GM12864 (cell line): Measurements from ENCODE around the gene OR6B3.

Experiments used
- DNase-seq: peaks from one replicate; pipeline ENCODE4 v3.0.0-alpha.2; 2011; ENCODE audit warnings: low read depth
- H3K4me3 ChIP-seq: 2 replicates; pipeline ENCODE4 v1.5.1; 2011; ENCODE audit warnings: mild to moderate bottlenecking, low read depth, low read length, control low read depth
- CTCF ChIP-seq: IDR thresholded peaks from 2 replicates; pipeline ENCODE4 v1.5.1; 2011; ENCODE audit warnings: low read depth, mild to moderate bottlenecking, moderate library complexity, low read length, control low read depth, inconsistent platforms; ENCODE audit errors: missing control alignments

OR6B3 gene

GRCh38 chr2:240053173-240054155 lies at the start of gene OR6B3:
OR6B3 (minus strand) TSS chr2:240053521.
- DNase-seq = no peak
- TF ChIP-seq CTCF = no peak
- no peak within 1 kb of the TSS for H3K4me3 ChIP-seq

DNA sequence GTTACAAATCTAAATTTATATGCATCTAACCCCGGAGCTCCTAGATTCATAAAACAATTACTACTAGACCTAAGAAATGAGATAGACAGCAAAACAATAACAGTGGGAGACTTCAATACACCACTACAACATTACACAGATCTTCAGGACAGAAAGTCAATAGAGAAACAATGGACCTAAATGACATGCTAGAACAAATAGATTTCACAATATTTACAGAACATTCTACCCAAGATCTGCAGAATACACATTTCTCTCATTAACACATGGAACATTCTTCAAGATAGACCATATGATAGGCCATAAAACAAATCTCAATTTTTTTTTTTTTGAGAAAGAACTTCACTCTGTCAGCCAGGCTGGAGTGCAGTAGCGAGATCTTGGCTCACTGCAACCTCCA lies 45.0 kb upstream of the OR6B3 start:
- H3K4me3 ChIP-seq = no peak overlapping the region
- TF ChIP-seq CTCF = no peak

GRCh38 chr2:240095556-240096523 lies 42.5 kb upstream of the OR6B3 start:
- no peak overlapping the region for H3K4me3 ChIP-seq
- DNase-seq = no peak
- no peak for TF ChIP-seq CTCF

More for the DNA sequence above, 45.0 kb upstream of the OR6B3 start:
- no peak for DNase-seq

DNA sequence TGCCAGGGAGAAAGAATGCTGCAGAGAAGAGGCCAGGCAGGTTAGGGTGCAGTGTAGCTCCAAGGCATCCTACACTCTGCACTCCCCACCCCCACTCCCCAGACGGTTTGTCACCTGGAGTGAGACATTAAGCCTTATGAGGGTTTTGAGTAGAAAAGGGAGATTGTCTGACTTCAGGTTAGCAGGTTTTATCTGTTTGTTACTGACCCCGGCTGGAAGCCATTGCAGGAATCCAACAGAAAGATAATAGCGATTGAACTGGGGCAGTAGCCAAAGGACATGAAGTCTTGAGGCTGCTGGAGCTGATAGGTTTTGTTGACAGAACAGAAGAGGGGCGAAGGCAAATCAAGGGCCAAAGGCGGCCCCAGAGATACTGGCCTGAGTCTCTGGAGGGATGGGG lies 36.0 kb upstream of the OR6B3 start:
- TF ChIP-seq CTCF = no peak
- no peak for DNase-seq
- H3K4me3 ChIP-seq = no peak overlapping the region

DNA sequence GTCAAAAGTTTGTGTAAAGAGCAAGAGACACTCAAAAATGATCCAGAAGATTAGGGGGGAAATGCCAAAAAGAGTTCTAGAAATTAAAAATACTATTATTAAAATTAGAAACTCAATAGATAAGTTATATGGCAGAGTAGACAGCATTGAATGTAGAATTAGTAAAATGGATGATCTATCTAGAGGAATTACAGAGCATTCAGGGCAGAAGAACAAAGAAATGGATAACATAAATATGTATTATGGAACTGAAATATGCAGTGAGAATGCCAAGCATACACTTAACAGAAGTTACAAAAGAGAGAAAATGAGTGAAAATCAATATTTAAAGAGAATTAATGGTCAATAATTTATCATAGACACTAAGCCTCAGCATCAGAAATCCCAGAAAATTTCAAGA lies 33.2 kb upstream of the OR6B3 start:
- no peak overlapping the region for H3K4me3 ChIP-seq
- no peak for DNase-seq
- TF ChIP-seq CTCF = no peak

- no peak for DNase-seq
- TF ChIP-seq CTCF = no peak
- no peak overlapping the region for H3K4me3 ChIP-seq
Observed at GRCh38 chr2:240078631-240079030, 25.3 kb upstream of the OR6B3 start.
